KMS-11 (cell line): Measurements from ENCODE around the gene AVPI1.
A peak's percentile ranks its signal among the peaks of the same experiment; 100 is the strongest.

Experiments used
- H2AFZ ChIP-seq: fragments of 200-600 bp; sonication (generic); 2 replicates; pipeline ENCODE4 v1.6.1; 2016; ENCODE audit warnings: antibody characterized with exemption, mixed run types, low read depth
- H3K27ac ChIP-seq: fragments of 200-600 bp; sonication (generic); 2 replicates; pipeline ENCODE4 v1.6.1; 2016; ENCODE audit warnings: mild to moderate bottlenecking, mixed run types
- H3K27me3 ChIP-seq: fragments of 200-600 bp; sonication (generic); 2 replicates; pipeline ENCODE4 v1.6.1; 2017; ENCODE audit warnings: mild to moderate bottlenecking, low read depth, mixed run types, moderate library complexity; ENCODE audit not compliant: insufficient read depth
- H3K36me3 ChIP-seq: fragments of 200-600 bp; sonication (generic); 2 replicates; pipeline ENCODE4 v1.6.1; 2017; ENCODE audit warnings: mild to moderate bottlenecking, mixed run types; ENCODE audit not compliant: insufficient read depth
- H3K4me1 ChIP-seq: fragments of 200-600 bp; sonication (generic); 2 replicates; pipeline ENCODE4 v1.6.1; 2016; ENCODE audit warnings: mild to moderate bottlenecking, low read depth, mixed run types; ENCODE audit not compliant: poor library complexity, severe bottlenecking
- H3K4me2 ChIP-seq: fragments of 200-600 bp; sonication (generic); 2 replicates; pipeline ENCODE4 v1.7.0; 2016; ENCODE audit warnings: mild to moderate bottlenecking, mixed run types
- H3K4me3 ChIP-seq: fragments of 200-600 bp; sonication (generic); IDR thresholded peaks from 2 replicates; pipeline ENCODE4 v1.6.1; 2017; ENCODE audit warnings: low read depth, low read length, mixed read lengths; ENCODE audit not compliant: insufficient read depth
- H3K79me2 ChIP-seq: fragments of 200-600 bp; sonication (generic); 2 replicates; pipeline ENCODE4 v1.6.1; 2016; ENCODE audit warnings: low read depth, mixed run types; ENCODE audit not compliant: insufficient read depth
- H3K9ac ChIP-seq: fragments of 200-600 bp; sonication (generic); 2 replicates; pipeline ENCODE4 v1.6.1; 2016; ENCODE audit warnings: mild to moderate bottlenecking, mixed run types
- H4K20me1 ChIP-seq: fragments of 200-600 bp; sonication (generic); 2 replicates; pipeline ENCODE4 v1.6.1; 2016; ENCODE audit warnings: mild to moderate bottlenecking, mixed run types; ENCODE audit not compliant: insufficient read depth
- TF ChIP-seq, protein P1 (sequence below): fragments of 200-600 bp; sonication (generic); conservative IDR thresholded peaks from 2 replicates; pipeline ENCODE4 v1.6.1; 2017; ENCODE audit warnings: low read depth, mild to moderate bottlenecking, antibody characterized with exemption, low read length, moderate library complexity, mixed read lengths

AVPI1 gene

DNA sequence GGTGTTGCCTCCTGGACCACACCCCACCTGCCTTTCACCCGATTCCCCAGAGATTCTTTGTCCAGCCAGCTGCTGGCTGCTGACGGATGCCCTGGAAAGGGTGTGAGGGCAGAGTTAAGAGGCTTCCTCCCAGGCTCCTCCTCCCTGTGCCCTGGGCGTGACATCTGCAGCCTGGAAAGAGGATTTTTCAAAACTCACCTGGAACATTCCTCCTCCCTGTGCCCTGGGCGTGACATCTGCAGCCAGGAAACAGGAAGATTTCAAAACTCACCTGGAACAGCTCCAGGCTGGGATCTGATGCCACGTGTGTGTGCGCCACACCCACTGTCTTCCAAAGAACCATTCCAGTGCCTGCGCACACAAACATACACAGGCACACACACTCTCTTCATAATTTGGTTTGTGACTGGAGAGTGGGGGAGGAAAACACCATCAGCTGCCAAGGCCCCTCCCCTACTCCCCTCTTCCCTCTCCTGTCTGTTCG lies 31.7 kb upstream of the AVPI1 start:
- H3K4me2 ChIP-seq = no peak overlapping the region
- TF ChIP-seq, protein P1, sequence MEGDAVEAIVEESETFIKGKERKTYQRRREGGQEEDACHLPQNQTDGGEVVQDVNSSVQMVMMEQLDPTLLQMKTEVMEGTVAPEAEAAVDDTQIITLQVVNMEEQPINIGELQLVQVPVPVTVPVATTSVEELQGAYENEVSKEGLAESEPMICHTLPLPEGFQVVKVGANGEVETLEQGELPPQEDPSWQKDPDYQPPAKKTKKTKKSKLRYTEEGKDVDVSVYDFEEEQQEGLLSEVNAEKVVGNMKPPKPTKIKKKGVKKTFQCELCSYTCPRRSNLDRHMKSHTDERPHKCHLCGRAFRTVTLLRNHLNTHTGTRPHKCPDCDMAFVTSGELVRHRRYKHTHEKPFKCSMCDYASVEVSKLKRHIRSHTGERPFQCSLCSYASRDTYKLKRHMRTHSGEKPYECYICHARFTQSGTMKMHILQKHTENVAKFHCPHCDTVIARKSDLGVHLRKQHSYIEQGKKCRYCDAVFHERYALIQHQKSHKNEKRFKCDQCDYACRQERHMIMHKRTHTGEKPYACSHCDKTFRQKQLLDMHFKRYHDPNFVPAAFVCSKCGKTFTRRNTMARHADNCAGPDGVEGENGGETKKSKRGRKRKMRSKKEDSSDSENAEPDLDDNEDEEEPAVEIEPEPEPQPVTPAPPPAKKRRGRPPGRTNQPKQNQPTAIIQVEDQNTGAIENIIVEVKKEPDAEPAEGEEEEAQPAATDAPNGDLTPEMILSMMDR = no peak
- no peak overlapping the region for H3K27ac ChIP-seq
- no peak overlapping the region for H3K4me3 ChIP-seq
- H4K20me1 ChIP-seq = no peaks in the 10 kb centered on the region
- H3K4me1 ChIP-seq = no peaks in the 10 kb centered on the region
- no peak overlapping the region for H3K9ac ChIP-seq
- no peak overlapping the region for H2AFZ ChIP-seq
- H3K27me3 ChIP-seq = no peaks in the 10 kb centered on the region
- no peaks in the 10 kb centered on the region for H3K79me2 ChIP-seq
- H3K36me3 ChIP-seq = no peaks in the 10 kb centered on the region

DNA sequence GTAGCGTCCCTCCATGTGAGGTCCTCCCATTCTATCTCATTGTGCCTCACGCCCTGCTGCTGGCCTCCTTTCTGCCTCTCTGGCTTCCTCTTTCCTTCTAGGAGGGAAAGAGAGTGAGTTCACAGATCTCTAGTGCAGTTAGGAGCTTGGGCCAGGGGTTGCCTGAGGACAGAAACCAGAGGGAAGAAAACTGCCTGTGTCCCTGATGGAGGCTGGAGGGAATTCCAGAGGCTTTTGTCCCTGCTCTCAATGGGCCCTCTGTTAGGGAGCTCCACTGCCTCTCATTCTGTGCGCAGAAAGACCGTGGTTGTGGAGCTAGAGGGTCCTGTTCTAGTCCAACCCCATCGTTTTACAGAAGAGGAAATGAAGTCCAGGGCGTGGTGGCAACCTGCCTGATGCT lies 31.1 kb upstream of the AVPI1 start:
- Histone ChIP-seq H3K36me3 (no peaks in the 10 kb centered on the region), H3K27me3 (no peaks in the 10 kb centered on the region), H3K27ac (no peak overlapping the region), H3K4me1 (peaks cover 1% of the 10 kb centered on the region), H3K4me3 (no peak overlapping the region), H3K4me2 (no peak overlapping the region), H3K9ac (no peak overlapping the region), H3K79me2 (no peaks in the 10 kb centered on the region), H2AFZ (no peak overlapping the region), H4K20me1 (no peaks in the 10 kb centered on the region)
- TF ChIP-seq, protein P1 = no peak

DNA sequence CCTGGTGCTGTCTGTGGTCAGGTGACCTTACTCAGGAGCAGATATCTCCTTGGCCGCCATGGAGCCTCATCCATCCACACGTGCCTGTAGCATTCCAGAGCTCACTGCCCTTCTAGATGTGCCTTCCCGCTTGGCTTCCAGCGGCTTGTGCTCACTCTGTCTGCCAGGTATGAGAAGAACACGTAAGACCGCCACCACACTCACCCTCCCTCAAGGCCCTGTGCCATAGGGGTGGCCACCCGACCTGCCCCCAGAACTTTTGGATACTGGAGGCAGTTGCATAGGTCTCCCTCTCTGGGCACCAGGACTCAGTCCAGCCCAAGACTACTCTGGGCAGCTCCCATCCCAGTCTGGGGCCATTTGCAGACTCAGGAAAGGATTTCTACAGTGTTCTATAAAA lies 30.6 kb upstream of the AVPI1 start:
- H3K27me3 ChIP-seq = no peaks in the 10 kb centered on the region
- no peaks in the 10 kb centered on the region for H3K36me3 ChIP-seq
- H3K4me1 ChIP-seq = peaks cover 7% of the 10 kb centered on the region
- H3K4me2 ChIP-seq = no peak overlapping the region
- no peak overlapping the region for H2AFZ ChIP-seq
- H4K20me1 ChIP-seq = no peaks in the 10 kb centered on the region
- no peak overlapping the region for H3K9ac ChIP-seq
- no peaks in the 10 kb centered on the region for H3K79me2 ChIP-seq
- no peak overlapping the region for H3K4me3 ChIP-seq
- TF ChIP-seq, protein P1 = no peak
- H3K27ac ChIP-seq = no peak overlapping the region

- Histone ChIP-seq H3K4me1 (peaks cover 7% of the 10 kb centered on the region), H3K27ac (no peak overlapping the region), H3K4me3 (no peak overlapping the region), H3K9ac (peak overlapping the region; percentile 93; the same call in 1 of the 2 replicates), H4K20me1 (no peaks in the 10 kb centered on the region), H3K4me2 (peak overlapping the region; percentile 55; the same call in 1 of the 2 replicates), H3K36me3 (no peaks in the 10 kb centered on the region), H3K27me3 (no peaks in the 10 kb centered on the region), H3K79me2 (no peaks in the 10 kb centered on the region), H2AFZ (no peak overlapping the region)
- TF ChIP-seq, protein P1 = no peak
These were observed 28.3 kb upstream of the AVPI1 start for GRCh38 chr10:97715259-97715874.
